ENCODE measurements around the gene CFAP61. TPM values are rescaled to one million over a fixed set of nuclear protein-coding genes. Genes with fewer than 3 reads are reported as not detected.
A peak's percentile ranks its signal among the peaks of the same experiment; 100 is the strongest.

CFAP61 gene
- total RNA-seq, 3 donors from 2014 or later: 0.33 to 2.4 (median 0.59) TPM

GRCh38 chr20:20219016-20219415, 166.7 kb downstream of the CFAP61 start:
- no peak for DNase-seq (ENCODE audit: low spot score in 2 of 2)
- no peak for TF ChIP-seq POLR2AphosphoS5 (IDR thresholded peaks at IDR 0.05)
- TF ChIP-seq POLR2A (IDR thresholded peaks at IDR 0.05): no peak
- TF ChIP-seq CTCF (IDR thresholded peaks at IDR 0.05): no peak
- intact Hi-C loops (cut with DNase I; ENCODE audit: low total_unique reads): no loop called here
- Histone ChIP-seq H3K27me3 (no peaks in the 10 kb centered on the region), H3K27ac (no peak overlapping the region), H3K4me3 (no peak overlapping the region), H3K4me1 (no peaks in the 10 kb centered on the region), H3K9me3 (no peaks in the 10 kb centered on the region), H3K36me3 (no peaks in the 10 kb centered on the region)

- no peak for DNase-seq (ENCODE audit: low spot score in 2 of 2)
- Histone ChIP-seq H3K9me3 (no peaks in the 10 kb centered on the region), H3K4me1 (no peaks in the 10 kb centered on the region), H3K27ac (no peak overlapping the region), H3K27me3 (no peaks in the 10 kb centered on the region), H3K4me3 (no peak overlapping the region), H3K36me3 (no peaks in the 10 kb centered on the region)
- TF ChIP-seq CTCF (IDR thresholded peaks at IDR 0.05): no peak
- TF ChIP-seq POLR2A (IDR thresholded peaks at IDR 0.05): no peak
- no peak for TF ChIP-seq POLR2AphosphoS5 (IDR thresholded peaks at IDR 0.05)
- intact Hi-C loops (cut with DNase I; ENCODE audit: low total_unique reads): no loop called here
Observed at GRCh38 chr20:20220134-20220533, 167.8 kb downstream of the CFAP61 start.

GRCh38 chr20:20223981-20224380, 171.6 kb downstream of the CFAP61 start:
- H3K27me3 ChIP-seq: no peaks in the 10 kb centered on the region
- H3K27ac ChIP-seq: no peak overlapping the region
- H3K36me3 ChIP-seq: no peaks in the 10 kb centered on the region
- H3K4me3 ChIP-seq: no peak overlapping the region
- no peak for DNase-seq (ENCODE audit: low spot score in 2 of 2)
- intact Hi-C loops (cut with DNase I; ENCODE audit: low total_unique reads): no loop called here
- H3K4me1 ChIP-seq: no peaks in the 10 kb centered on the region
- TF ChIP-seq POLR2A (IDR thresholded peaks at IDR 0.05) (no peak), CTCF (IDR thresholded peaks at IDR 0.05) (no peak), POLR2AphosphoS5 (IDR thresholded peaks at IDR 0.05) (no peak)
- peaks cover 0 to 5% of the 10 kb centered on the region in 2 donors for H3K9me3 ChIP-seq

- Histone ChIP-seq H3K36me3 (no peaks in the 10 kb centered on the region), H3K9me3 (peaks cover 0 to 5% of the 10 kb centered on the region in 2 donors), H3K27me3 (no peaks in the 10 kb centered on the region), H3K4me3 (no peak overlapping the region), H3K4me1 (no peaks in the 10 kb centered on the region), H3K27ac (no peak overlapping the region)
- DNase-seq (ENCODE audit: low spot score in 2 of 2): no peak
- intact Hi-C loops (cut with DNase I; ENCODE audit: low total_unique reads): loop anchor here (5.0 kb wide), 1 partner anchor 627 kb away; no protein-coding TSS in a partner anchor
- no peak for TF ChIP-seq POLR2AphosphoS5 (IDR thresholded peaks at IDR 0.05)
- TF ChIP-seq CTCF (IDR thresholded peaks at IDR 0.05): no peak
- no peak for TF ChIP-seq POLR2A (IDR thresholded peaks at IDR 0.05)
Observed at GRCh38 chr20:20224806-20225205, 172.5 kb downstream of the CFAP61 start.

GRCh38 chr20:20225325-20226043, 173.2 kb downstream of the CFAP61 start:
- DNase-seq (ENCODE audit: low spot score in 2 of 2): no peak
- Histone ChIP-seq H3K27ac (peak overlapping the region in 1 of 2 donors; percentile 55), H3K36me3 (no peaks in the 10 kb centered on the region), H3K9me3 (peaks cover 0 to 5% of the 10 kb centered on the region in 2 donors), H3K4me1 (no peaks in the 10 kb centered on the region), H3K27me3 (no peaks in the 10 kb centered on the region), H3K4me3 (no peak overlapping the region)
- intact Hi-C loops (cut with DNase I; ENCODE audit: low total_unique reads): loop anchor here (5.0 kb wide), 1 partner anchor 627 kb away; no protein-coding TSS in a partner anchor
- TF ChIP-seq CTCF (IDR thresholded peaks at IDR 0.05): no peak

Data from breast epithelium (tissue), 4 donors.